HL-60/S4 (cell line): ENCODE results near the gene SPRED2.

ENCODE experiments used
- in situ Hi-C: fragments of 300-500 bp; cut with MboI; formaldehyde crosslinking; loops from 2 replicates; pipeline ENCODE4 v1.14.3; 2022; ENCODE audit warnings: low sequenced_read_pairs

The SPRED2 gene

DNA sequence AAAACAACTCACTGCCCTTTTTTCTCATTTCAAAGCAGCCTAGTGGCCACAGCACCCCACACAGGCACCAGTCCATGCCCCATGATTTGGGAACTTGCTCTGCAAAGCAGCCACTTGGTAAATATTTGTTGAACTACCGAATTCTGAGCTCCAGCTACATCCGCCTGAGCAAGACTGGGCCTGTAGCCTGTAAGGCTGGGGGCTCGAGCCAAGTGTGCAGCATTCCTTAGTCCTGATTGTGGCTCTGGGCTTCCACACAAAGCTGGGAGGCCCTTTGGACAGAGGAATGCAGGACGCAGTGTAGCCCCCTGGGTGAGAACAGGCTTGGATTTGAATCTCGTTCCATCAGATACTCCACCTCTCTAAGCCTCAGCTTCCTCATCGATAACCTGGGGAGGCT is 116.3 kb downstream of the SPRED2 start:
- in situ Hi-C loops: no loop called here

DNA sequence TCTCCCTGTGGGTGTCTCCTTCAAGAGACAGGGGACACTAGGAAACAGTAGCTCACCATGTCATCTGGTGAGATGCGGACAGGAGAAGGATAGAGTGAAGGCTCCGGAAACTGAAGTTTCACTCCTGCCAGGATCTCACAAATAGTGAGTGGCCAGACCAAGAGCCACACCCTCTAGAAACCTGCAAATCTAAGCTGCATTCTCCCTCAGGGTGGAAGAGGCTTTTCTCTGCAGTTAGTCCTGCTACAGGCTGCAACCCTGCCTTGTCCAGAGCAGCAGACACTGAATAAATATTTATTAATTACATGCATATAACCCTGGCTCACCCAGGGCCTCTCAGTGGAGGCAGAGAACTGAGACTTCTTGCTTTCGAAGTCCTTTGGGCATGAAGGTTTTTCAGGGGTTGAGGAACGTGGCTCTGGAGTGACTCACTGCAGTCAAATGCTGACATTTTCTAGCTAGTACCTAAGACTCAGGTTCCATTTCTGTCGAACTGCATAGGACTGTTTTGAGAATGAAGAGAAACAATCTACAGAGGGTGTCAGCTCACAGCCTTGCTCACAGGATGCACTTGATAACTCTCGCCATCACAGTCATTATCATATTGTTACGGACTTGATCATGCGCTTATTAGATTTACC is 117.5 kb downstream of the SPRED2 start:
- in situ Hi-C loops: no loop called here

DNA sequence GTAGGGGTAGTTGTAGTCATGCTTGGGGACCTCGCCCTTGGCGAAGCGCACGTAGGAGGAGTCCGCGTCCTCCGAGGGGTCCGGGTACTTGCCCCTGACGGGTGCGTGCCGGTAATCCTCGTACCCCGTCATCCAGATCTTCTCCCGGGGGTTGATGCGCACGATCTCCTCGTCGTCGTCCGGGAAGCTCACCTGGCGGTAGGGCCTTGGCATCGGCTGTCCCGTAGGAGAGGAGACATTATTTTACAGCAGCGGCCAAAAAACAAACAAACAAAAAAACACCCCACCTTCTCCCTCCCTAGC is 118.5 kb downstream of the SPRED2 start:
- in situ Hi-C loops: no loop called here

DNA sequence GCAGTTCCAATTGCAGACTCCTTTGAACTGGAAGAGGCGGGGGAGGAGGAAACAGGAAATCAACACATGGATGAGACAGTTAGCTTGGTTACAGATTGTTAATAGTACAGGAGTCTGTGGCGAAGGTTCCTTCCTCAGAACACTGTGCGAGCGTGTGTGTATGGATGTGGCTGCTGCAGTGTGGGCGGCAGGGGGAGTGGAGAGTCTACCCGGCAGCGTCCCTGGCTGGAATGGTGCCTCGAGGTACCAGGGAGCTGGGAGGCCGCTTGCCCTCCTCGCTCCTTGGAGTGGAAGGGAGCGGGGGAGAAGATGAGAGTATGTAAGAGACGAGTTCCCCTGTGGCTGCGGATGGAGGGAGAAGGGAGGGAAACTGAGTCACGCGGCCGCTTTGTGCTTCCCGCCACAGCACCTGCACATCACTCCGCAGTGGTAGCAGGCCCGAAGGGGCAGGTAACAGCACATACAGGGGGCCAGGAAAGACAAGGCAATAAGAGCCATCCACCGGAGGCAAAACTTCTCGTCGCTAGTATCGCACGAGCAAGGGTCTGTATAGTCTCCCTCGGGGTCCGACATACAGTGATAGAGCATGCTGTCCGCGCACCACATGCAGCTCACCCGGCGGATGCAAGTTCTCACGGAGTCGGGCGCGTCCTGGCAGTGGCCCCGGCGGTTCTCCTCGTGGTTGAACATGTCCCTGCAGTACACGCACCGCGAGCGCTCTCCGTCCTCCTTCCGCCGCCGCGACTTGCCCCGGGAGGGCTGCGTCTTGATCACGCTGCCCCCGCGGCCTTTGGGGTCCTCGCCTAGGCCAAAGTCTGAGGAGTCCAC is 119.1 kb downstream of the SPRED2 start:
- in situ Hi-C loops: no loop called here

DNA sequence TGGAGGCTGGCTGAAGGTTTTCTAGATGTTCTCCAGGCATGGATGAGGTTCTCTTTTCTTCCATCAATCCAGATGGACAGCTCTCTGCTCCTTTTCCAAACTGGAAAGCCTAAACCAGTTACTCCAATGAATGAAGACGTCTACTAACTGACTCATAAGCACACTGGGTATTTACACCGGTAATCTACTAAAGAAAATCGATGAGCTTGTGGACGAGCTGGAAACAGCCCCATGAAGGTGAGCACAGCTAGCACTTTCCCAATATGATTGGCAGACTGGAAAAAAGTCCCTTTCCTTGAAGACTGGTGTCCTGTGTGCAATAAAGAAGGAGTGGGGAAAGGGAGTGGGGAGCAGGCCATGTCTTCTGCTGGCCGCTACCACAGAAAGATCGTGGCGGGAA is 120.8 kb downstream of the SPRED2 start:
- in situ Hi-C loops: no loop called here

DNA sequence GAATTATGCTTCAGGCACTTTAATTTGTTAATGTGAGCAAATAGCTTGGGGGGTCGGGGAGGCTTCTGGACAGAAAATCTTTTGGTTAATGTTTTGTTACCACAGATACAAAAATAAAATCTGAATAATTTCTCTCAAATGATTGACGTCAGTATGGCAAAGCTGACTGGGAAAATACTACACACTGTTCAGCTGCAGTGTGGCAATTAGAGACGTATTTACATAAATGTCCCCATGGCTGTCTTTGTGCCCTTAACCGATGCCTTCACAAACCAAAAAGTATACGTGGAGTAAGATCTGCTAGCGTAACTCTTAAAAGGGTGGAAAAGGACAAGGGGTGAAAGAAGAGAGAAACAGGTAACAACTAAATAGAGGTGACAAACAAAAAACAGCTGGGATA is 121.3 kb downstream of the SPRED2 start:
- in situ Hi-C loops: no loop called here

DNA sequence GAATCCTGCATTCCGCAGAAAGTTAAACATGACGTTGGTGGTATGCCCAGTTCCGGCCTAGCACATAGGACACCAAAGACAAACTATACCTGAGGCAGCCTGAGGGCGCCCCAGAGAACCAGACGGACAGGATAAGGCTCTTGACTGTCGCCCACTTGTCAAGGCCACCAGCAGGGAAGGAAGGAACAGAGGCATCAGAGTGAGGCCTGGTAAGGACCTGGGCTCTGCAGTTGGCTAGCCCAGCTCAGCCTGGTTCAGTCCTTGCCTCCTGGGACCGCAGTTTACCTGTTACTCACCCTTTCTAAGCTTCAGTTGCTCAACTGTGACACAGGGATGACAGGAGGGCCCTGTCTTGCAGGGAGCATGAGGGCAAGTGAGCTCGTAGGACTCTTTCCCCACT is 122.7 kb downstream of the SPRED2 start:
- in situ Hi-C loops: no loop called here

DNA sequence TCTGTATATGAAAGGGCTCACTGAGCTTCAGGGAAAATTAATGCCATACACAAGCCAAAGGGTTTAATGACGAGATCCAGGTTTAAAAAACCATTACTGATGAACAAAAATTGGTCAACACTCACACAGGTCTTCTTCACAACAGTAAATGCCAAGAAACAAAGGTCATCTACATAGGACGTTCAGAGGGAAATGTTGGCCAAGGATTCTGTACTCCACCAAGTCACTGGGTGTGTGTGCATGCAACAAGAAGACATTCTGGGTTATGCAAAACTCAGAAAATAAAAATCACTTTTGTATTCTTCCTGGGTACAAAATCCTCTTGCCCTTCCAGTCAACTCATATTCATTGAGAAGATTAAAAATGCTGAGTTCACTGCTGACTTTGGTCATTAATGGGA is 126.5 kb downstream of the SPRED2 start:
- in situ Hi-C loops: no loop called here

DNA sequence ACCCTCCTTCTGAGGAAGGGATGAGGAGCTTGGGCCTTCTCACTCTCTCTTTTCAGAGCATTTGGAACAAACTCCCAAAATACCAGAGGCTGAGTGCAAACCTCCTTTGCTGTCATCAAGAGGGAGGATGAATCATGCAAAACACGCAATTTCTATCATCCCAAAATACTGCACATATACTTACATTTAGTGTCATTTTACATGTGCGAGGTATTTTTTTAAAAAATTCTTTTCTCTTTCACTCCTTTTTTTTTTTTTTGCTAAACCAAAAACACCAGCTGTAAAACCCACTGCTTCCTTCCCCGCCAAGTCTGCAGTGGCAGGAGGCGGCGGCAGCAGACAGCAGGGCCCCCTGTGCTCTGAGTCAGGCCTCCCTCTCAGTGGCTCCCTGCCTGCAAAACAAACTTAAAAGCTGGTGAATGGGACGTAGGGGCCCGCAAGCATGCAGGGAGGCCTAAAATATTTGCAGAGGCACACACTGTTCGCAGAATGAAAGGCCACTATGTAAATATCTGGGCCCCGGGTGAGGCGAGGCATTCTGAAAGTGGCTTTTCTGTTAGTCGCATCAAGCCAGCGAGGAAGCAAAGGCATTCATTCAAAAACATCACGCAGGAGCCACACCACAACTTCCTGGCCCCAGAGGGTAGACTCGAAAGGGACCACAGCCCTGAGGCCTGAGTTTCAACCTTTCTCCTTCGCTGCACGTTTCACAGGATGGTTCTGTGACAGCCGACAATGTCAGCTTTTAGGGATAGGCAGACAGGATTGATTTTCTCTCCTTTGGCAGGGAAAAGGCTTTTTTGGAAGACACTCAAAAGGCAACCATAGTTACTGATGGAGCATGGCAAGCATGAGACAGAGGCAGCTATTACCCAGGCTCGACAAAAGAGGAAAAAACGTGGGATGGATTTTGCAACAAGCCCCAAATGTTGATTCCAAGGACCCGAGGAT is 131.4 kb downstream of the SPRED2 start:
- in situ Hi-C loops: no loop called here

DNA sequence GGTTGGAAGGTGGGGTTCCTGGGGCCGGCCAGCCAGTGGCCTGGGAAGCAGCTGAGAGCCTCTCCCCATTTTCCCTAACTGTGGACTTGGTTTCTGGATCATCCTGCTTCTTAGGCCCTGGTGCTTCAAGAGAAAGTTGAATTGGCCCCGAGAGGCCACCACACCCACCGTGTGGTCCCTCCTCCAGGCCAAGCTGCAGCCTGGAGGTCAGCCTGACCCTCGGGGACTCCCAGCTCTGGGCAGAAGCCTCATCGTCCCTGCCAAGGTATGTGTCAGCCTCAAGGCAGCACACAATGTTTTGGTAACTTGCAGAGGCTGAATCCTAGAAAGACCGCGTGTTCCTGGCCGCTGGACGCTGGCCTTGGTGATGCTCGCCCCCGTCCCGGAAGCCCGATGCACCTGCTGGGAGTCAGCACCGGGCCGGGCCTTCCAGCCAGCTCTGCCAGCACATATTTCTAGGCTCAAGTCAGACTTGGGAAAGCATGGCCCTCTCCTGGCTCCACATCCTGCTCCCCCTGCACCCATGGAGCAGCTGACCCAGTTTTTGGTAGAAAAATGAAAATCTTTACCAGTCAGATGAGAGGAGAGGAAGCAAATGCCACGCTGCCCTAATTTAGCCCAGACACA is 132.2 kb downstream of the SPRED2 start:
- in situ Hi-C loops: no loop called here

DNA sequence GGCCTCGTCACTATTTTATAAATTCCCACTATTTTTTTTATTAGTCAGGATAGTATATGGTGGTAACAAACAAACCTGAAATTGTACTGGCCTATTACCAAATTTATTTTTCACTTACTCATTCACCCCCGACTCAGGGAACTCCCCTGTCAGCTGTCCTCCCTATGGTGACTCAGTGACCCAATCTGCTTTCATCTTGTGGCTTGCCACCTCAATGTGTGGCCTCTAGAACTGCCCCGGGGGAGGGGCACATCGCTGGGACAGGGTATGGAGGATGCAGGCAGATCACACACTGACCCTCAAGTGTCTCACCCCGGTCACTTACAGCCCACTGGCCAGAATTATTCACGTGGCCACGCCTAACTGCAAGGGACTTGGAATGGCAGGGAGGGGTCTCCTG is 133.2 kb downstream of the SPRED2 start:
- in situ Hi-C loops: no loop called here

DNA sequence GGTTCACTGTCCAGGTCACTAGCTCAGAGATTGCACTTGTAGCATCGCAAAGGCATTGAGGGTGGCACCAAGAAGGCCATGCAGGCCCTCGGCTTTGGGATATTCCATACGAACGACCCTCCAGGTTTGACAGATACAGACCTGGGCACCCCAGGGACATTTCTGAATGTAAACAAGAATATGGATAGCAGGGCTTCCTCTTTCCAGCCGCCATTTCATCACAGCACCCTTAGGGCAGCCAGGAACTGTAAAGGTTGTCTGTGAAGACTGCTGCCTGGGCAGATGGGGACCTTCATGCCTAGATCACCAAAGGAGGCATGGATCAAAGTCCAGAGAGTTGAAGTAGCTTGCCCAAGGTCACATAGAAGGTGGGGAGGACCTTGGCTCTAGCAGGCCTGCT is 134.3 kb downstream of the SPRED2 start:
- in situ Hi-C loops: no loop called here

DNA sequence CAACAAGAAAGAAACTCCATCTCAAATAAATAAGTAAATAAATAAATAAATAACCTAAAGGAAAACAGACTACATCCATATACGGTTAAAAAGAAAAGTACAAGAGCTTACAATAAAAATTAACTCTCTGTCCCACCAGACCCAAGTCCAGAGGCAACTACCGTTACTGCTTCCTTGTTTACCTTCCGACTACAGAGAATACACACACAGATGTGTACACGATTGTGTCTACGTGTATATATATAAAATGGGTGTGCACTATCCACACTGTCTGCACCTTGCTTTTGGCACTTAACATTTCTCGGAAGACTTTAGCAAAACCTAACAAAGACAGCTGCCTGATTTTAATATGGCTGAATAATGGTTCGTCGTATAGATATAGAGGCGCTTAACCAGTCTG is 134.9 kb downstream of the SPRED2 start:
- in situ Hi-C loops: no loop called here

DNA sequence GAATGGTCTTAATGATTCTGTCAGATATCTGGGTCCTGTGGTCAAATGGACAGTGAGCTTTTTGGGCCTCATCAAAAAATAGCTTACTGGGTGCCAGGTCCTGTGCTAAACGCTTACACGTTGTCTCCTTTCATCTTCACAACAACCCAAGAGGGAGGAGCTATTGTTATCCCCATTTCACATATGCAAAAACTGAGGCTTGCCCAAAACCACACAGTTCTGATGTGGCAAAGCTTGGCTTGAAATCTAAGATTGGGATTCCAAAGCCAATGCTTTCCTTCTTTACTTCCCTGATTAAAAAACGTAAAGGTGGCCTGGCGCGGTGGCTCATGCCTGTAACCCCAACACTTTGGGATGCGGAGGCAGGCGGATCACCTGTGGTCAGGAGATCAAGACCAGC is 135.4 kb downstream of the SPRED2 start:
- in situ Hi-C loops: no loop called here

DNA sequence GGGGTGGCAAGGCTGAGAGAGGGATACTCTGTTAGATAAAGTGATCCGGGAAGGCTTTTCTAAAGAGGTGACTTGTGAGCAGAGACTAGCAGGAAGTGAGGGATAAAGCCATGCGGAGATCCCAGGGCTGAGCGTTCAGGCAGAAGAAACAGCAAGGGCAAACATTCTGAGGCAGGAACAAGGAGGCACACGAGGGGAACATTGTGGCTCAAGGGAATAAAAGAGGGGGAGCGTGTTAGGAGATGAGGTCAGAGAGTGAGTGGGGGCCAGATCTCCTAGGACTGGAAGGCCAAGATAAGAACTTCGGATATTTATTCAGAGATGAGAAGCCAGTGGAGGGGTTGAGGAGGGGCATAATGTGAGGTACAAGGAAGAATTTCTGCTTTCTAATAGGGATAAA is 137.7 kb downstream of the SPRED2 start:
- in situ Hi-C loops: no loop called here

DNA sequence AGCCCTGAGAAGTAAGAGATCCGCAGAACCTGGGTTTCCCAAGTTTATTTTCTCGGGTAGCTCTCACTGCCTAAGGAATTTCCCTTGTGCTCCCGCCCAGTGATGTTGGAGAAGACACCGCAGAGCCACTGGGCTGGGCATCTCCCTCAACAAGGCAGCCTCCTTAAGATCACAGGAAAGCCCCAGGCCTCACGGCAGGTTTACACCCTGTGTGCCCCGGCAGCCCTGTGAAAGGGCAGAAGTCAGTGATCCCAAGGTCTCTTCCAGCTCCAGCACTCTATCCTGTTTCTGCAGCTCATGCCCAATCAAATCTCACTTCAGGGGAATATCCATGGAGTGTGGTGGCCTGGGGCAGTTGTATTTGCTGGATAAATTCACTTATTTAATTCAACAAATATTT is 138.3 kb downstream of the SPRED2 start:
- in situ Hi-C loops: no loop called here

DNA sequence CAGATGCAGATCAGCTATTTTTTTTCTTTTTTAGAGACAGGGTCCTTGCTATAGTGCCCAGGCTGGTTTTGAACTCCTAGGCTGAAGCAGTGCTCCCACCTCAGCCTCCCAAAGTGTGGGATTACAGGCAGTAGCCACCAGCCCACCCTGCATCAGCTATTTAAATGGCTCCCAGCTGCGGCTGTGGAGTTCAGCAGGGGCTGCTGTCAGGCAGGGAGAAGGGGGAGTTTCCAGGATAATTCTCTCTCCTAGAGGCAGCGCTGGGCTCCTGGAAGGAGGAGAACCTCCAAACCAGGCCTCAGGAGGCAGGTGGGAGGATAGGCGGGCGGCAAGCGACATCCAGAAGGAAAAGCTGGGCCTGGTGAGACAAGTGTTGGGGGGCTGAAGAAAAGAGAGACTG is 139.0 kb downstream of the SPRED2 start:
- in situ Hi-C loops: no loop called here

DNA sequence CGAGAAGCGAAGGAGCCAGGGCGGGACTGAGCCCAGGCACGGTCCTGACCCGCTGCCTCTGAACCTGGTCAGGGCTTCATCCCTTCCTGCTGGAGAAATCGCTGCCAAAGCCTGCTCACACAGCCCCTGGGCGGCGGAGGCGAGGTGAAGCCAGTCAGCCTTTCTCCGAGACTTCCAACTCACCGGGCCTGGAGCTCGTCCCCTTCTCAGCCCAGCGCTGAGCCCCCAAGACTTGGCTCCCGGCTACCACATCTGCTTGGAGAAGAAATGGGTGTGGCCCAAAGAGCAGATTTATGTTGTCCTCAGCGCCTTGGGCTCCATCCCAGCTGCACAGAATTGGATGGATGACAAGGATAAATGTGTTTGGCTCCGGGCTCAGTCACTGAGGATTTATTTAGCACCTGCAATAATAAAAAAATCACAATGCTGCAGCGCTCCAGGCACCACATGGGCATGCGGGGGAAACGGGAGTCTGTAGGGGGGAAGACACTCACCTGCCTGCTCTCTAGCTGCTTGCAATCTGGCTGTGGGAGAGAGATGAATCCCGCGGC is 139.9 kb downstream of the SPRED2 start:
- in situ Hi-C loops: no loop called here

DNA sequence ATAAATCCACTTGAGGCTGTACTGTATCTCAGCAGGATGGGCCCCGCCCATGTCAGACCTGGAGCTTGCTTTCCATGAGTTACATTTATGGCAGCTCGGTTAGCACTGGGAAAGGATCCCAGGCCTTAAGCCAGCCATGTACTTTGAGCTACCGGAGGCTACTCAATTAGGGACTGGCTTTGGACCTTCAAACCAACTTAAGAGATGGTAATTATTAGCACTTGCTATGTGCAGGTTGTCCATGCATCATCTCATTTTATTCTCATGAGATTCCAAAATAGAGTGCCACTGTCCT is 140.3 kb downstream of the SPRED2 start:
- in situ Hi-C loops: no loop called here

DNA sequence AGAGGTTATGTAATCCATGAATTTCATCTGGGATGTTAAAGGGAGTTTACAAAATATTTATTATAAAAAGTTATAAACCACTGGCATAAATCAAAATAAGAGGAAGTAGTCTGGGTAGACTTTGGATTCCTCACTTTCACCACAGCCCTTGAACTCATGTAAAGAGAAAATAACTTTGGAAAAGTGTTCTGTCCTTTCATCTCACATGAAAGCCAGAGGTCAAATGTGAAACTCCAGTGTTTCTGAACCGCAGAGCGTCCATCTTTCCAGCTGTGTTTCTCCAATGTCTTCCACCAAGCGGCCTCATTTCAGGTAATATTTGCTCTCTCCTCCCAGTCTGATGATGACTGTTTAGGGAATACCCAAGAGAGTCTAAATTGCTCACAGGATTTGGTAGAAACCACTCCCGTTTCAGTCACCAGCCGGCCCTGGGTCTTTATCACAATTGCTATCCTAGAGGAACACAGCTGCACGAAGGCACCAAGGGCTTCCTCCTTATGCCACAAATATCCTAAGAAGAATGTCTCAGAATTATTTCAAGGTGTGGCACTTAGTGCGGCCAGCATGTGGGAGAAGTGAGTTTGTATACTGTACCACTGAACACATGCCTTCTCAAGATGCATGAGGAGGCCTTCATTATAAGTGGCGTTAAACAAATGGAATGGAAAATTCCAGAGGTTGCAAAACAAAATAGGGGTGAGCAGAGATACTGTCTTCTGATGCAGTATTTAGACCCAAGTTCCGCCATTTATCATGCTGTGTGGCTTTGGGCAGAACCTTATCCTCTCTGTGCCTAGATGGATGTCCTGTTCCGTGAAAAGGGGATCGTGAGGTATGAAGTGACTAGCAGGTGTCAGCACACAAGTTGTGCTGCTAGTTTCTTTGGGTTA is 140.9 kb downstream of the SPRED2 start:
- in situ Hi-C loops: no loop called here
